H1 (cell line): ENCODE measurements around the gene S100A16. TPM values are rescaled to one million over a fixed set of nuclear protein-coding genes. Genes with fewer than 3 reads are reported as not detected.

ENCODE experiments used
- CTCF ChIA-PET: fragments of 300-600 bp; sonication (Branson Sonifier 250); formaldehyde crosslinking; loops from one replicate; lab custom pipeline; 2021; ENCODE audit not compliant: partially characterized antibody; lab: Charles Lee
- POLR2A ChIA-PET: fragments of 300-600 bp; sonication (Branson Sonifier 250); formaldehyde crosslinking; loops from one replicate; lab custom pipeline; 2021; ENCODE audit warnings: inconsistent platforms; ENCODE audit not compliant: partially characterized antibody; lab: Charles Lee
- DNase-seq, 2 experiments: peaks; one replicate each; pipeline versions ENCODE4 v3.0.0 to v3.0.0-alpha.2; 2010 to 2022; ENCODE audit warnings: low spot score in 2 of 2, low read depth in 1 of 2, mixed read lengths in 1 of 2
- FAIRE-seq: peaks from 2 replicates; lab custom pipeline; 2011; peaks lifted over from hg19 to GRCh38; lab: Jason Lieb, UNC
- H2AFZ ChIP-seq: 2 replicates; pipeline ENCODE4 v1.8.1; 2012; ENCODE audit warnings: low read length, inconsistent platforms
- H2AK5ac ChIP-seq: 2 replicates; pipeline ENCODE4 v1.6.1; 2013; ENCODE audit warnings: low read depth, low read length
- H2BK120ac ChIP-seq: replicated peaks from 2 replicates; pipeline ENCODE3; 2013; ENCODE audit warnings: low read depth, low read length, inconsistent platforms
- H2BK12ac ChIP-seq: 2 replicates; pipeline ENCODE4 v1.6.1; 2013; ENCODE audit warnings: low read depth, low read length
- H2BK15ac ChIP-seq: 2 replicates; pipeline ENCODE4 v1.6.1; 2013; ENCODE audit warnings: low read length
- H2BK20ac ChIP-seq: 2 replicates; pipeline ENCODE4 v1.6.1; 2013; ENCODE audit warnings: low read length
- H2BK5ac ChIP-seq: 2 replicates; pipeline ENCODE4 v1.6.1; 2013; ENCODE audit warnings: low read depth, low read length
- H3K14ac ChIP-seq: 2 replicates; pipeline ENCODE4 v1.6.1; 2013; ENCODE audit warnings: inconsistent platforms; ENCODE audit not compliant: insufficient read length
- H3K18ac ChIP-seq: 2 replicates; pipeline ENCODE4 v1.6.1; 2013; ENCODE audit warnings: low read length; ENCODE audit errors: extremely low read depth
- H3K23ac ChIP-seq: 2 replicates; pipeline ENCODE4 v1.6.1; 2013; ENCODE audit warnings: inconsistent platforms; ENCODE audit not compliant: insufficient read length
- H3K23me2 ChIP-seq: 2 replicates; pipeline ENCODE4 v1.6.1; 2013; ENCODE audit warnings: low read depth, low read length
- H3K27ac ChIP-seq: 2 replicates; pipeline ENCODE4 v1.6.1; 2011; ENCODE audit warnings: low read depth, low read length, inconsistent platforms
- H3K27me3 ChIP-seq, 4 experiments: replicated peaks in 1 of 4; 1 replicate in 1 of 4; 2 replicates in 3 of 4; pipeline versions ENCODE4 v1.6.1 to v1.8.1; 2011 to 2013; ENCODE audit warnings: low read length in 3 of 4, mild to moderate bottlenecking in 3 of 4, inconsistent platforms in 2 of 4, mixed read lengths in 2 of 4, moderate library complexity in 1 of 4; ENCODE audit not compliant: control insufficient read depth in 3 of 4, insufficient read depth in 3 of 4; ENCODE audit errors: extremely low read depth in 1 of 4
- H3K36me3 ChIP-seq, 4 experiments: 2 replicates each; pipeline versions ENCODE4 v1.6.1 to v1.8.1; 2011 to 2013; ENCODE audit warnings: mild to moderate bottlenecking in 4 of 4, low read length in 3 of 4, moderate library complexity in 2 of 4, control low read depth in 1 of 4, inconsistent platforms in 1 of 4; ENCODE audit not compliant: insufficient read depth in 4 of 4, control insufficient read depth in 2 of 4
- H3K4ac ChIP-seq: replicated peaks from 2 replicates; pipeline ENCODE3; 2013; ENCODE audit warnings: low read length, low read depth, mixed read lengths, inconsistent platforms; ENCODE audit not compliant: insufficient read length
- H3K4me1 ChIP-seq, 4 experiments: replicated peaks in 1 of 4; 1 replicate in 1 of 4; 2 replicates in 3 of 4; pipeline versions ENCODE4 v1.6.1 to v1.8.1; 2011 to 2013; ENCODE audit warnings: low read length in 3 of 4, inconsistent platforms in 2 of 4, mixed read lengths in 1 of 4; ENCODE audit not compliant: insufficient read depth in 4 of 4, control insufficient read depth in 3 of 4
- H3K4me2 ChIP-seq, 2 experiments: 2 replicates each; pipeline versions ENCODE4 v1.6.1 to v1.8.1; 2011 to 2013; ENCODE audit warnings: low read depth in 2 of 2, low read length in 2 of 2, control low read depth in 1 of 2, inconsistent platforms in 1 of 2, mild to moderate bottlenecking in 1 of 2; ENCODE audit not compliant: insufficient read depth in 1 of 2
- H3K4me3 ChIP-seq, 4 experiments: fragments of 200-600, 300-600 bp in 1 of 4; sonication (generic), shearing (Covaris generic), sonication (Bioruptor Twin) in 1 of 4; 2 replicates each; pipeline versions ENCODE4 v1.5.1 to v1.8.1; 2011 to 2016; ENCODE audit warnings: low read length in 4 of 4, low read depth in 3 of 4, control low read depth in 2 of 4, inconsistent platforms in 2 of 4, mild to moderate bottlenecking in 2 of 4, mixed read lengths in 1 of 4, moderate library complexity in 1 of 4; ENCODE audit not compliant: insufficient read depth in 2 of 4; ENCODE audit errors: extremely low read depth in 1 of 4
- H3K56ac ChIP-seq: replicated peaks from 2 replicates; pipeline ENCODE3; 2013; ENCODE audit warnings: low read depth, mild to moderate bottlenecking, mixed read lengths, low read length, inconsistent platforms; ENCODE audit not compliant: insufficient read length
- H3K79me1 ChIP-seq: 2 replicates; pipeline ENCODE4 v1.6.1; 2013; ENCODE audit warnings: low read depth, low read length, control low read depth
- H3K79me2 ChIP-seq, 2 experiments: 2 replicates each; pipeline versions ENCODE4 v1.6.1 to v1.8.1; 2012 to 2013; ENCODE audit warnings: low read length in 2 of 2, mild to moderate bottlenecking in 2 of 2, inconsistent platforms in 1 of 2; ENCODE audit not compliant: insufficient read depth in 2 of 2, control insufficient read depth in 1 of 2
- H3K9ac ChIP-seq, 4 experiments: replicated peaks in 1 of 4; 1 replicate in 1 of 4; 2 replicates in 3 of 4; pipeline versions ENCODE4 v1.6.1 to v1.8.1; 2011 to 2013; ENCODE audit warnings: low read depth in 3 of 4, low read length in 3 of 4, control low read depth in 2 of 4, mild to moderate bottlenecking in 2 of 4, moderate library complexity in 2 of 4, inconsistent platforms in 1 of 4; ENCODE audit errors: extremely low read depth in 1 of 4
- H3K9me3 ChIP-seq, 2 experiments: 2 replicates each; pipeline versions ENCODE4 v1.6.1 to v1.8.1; 2012 to 2013; ENCODE audit warnings: mild to moderate bottlenecking in 2 of 2, moderate library complexity in 2 of 2, control low read depth in 1 of 2, inconsistent platforms in 1 of 2, low read depth in 1 of 2, low read length in 1 of 2, mixed read lengths in 1 of 2; ENCODE audit not compliant: insufficient read depth in 2 of 2
- H4K20me1 ChIP-seq, 2 experiments: replicated peaks in 1 of 2; 2 replicates each; pipeline versions ENCODE3 to v1.8.1; 2011 to 2013; ENCODE audit warnings: inconsistent platforms in 2 of 2, low read length in 2 of 2, mild to moderate bottlenecking in 1 of 2; ENCODE audit not compliant: insufficient read depth in 2 of 2, control insufficient read depth in 1 of 2
- H4K5ac ChIP-seq: 2 replicates; pipeline ENCODE4 v1.6.1; 2013; ENCODE audit warnings: low read length, low read depth, mixed read lengths, inconsistent platforms; ENCODE audit not compliant: insufficient read length
- H4K8ac ChIP-seq: 2 replicates; pipeline ENCODE4 v1.8.0; 2013; ENCODE audit warnings: mild to moderate bottlenecking, moderate library complexity, low read length, inconsistent platforms; ENCODE audit not compliant: insufficient read depth; ENCODE audit errors: extremely low read depth
- H4K91ac ChIP-seq: replicated peaks from 2 replicates; pipeline ENCODE3; 2013; ENCODE audit warnings: low read length, mixed read lengths, inconsistent platforms; ENCODE audit not compliant: insufficient read length
- ASH2L ChIP-seq: fragments of 200-600, 300-600 bp; sonication (generic); IDR thresholded peaks from one replicate; pipeline ENCODE4 v1.7.1; 2017; ENCODE audit warnings: low read length
- BACH1 ChIP-seq: IDR thresholded peaks from 2 replicates; pipeline ENCODE4 v1.6.1; 2012; ENCODE audit warnings: low read length, improper control_type of control experiment
- CHD1 ChIP-seq: IDR thresholded peaks from 2 replicates; pipeline ENCODE4 v1.6.1; 2012; ENCODE audit warnings: low read depth, low read length, improper control_type of control experiment
- CREB1 ChIP-seq: IDR thresholded peaks from 2 replicates; pipeline ENCODE4 v1.6.1; 2012; ENCODE audit warnings: inconsistent platforms
- EP300 ChIP-seq, 2 experiments: IDR thresholded peaks; 1 replicate in 1 of 2; 2 replicates in 1 of 2; pipeline ENCODE4 v1.6.1; 2011 to 2012; ENCODE audit warnings: low read depth in 2 of 2, low read length in 2 of 2, mild to moderate bottlenecking in 2 of 2, borderline replicate concordance in 1 of 2, inconsistent platforms in 1 of 2, moderate library complexity in 1 of 2
- KDM1A ChIP-seq: fragments of 200-600, 300-600 bp; sonication (generic); IDR thresholded peaks from 2 replicates; pipeline ENCODE4 v1.7.1; 2016; ENCODE audit warnings: mild to moderate bottlenecking, low read length, borderline replicate concordance
- MAFK ChIP-seq: IDR thresholded peaks from 2 replicates; pipeline ENCODE4 v1.6.1; 2012; ENCODE audit warnings: low read depth, mild to moderate bottlenecking, improper control_type of control experiment, low read length
- NANOG ChIP-seq: IDR thresholded peaks from 2 replicates; pipeline ENCODE4 v1.6.1; 2011; ENCODE audit warnings: low read length, low read depth, mild to moderate bottlenecking, inconsistent platforms; ENCODE audit not compliant: insufficient read depth, poor library complexity, severe bottlenecking
- SIRT6 ChIP-seq: IDR thresholded peaks from one replicate; pipeline ENCODE4 v1.7.1; 2012; ENCODE audit warnings: low read length, inconsistent platforms
- SIX5 ChIP-seq: IDR thresholded peaks from 2 replicates; pipeline ENCODE4 v1.6.1; 2011; ENCODE audit warnings: mild to moderate bottlenecking, low read depth, low read length
- SRF ChIP-seq: IDR thresholded peaks from 2 replicates; pipeline ENCODE4 v1.6.1; 2011; ENCODE audit warnings: mild to moderate bottlenecking, low read depth, low read length, moderate library complexity
- TAF1 ChIP-seq: IDR thresholded peaks from 2 replicates; pipeline ENCODE4 v1.6.1; 2011; ENCODE audit warnings: mild to moderate bottlenecking, low read depth, low read length
- TCF12 ChIP-seq: IDR thresholded peaks from 2 replicates; pipeline ENCODE4 v1.6.1; 2011; ENCODE audit warnings: low read depth, mild to moderate bottlenecking, low read length
- WGBS, 2 experiments: shearing (Covaris generic) in 1 of 2; methylation state at CpG; one replicate each; pipeline versions ENCODE4 v1.1.6 to v1.1.7; 2013 to 2015; ENCODE audit warnings: low lambda C conversion rate in 2 of 2, mixed read lengths in 2 of 2, inconsistent platforms in 1 of 2, low coverage in 1 of 2, missing lambda C conversion rate in 1 of 2; ENCODE audit not compliant: insufficient replicate concordance in 2 of 2, insufficient coverage in 1 of 2, insufficient read length in 1 of 2; ENCODE audit errors: extremely low coverage in 1 of 2, missing lambda C conversion rate in 1 of 2; 5-methylcytosine and 5-hydroxymethylcytosine counted together
- polyA plus RNA-seq, 7 experiments: library from polyadenylated mRNA; depleted of rRNA in 3 of 7; stranded (reverse) in 5 of 7; unstranded in 2 of 7; fragments of >200 nt in 5 of 7; fragments of 200-250 nt in 2 of 7; gene quantifications; 1 replicate in 5 of 7; 2 replicates in 1 of 7; 4 replicates in 1 of 7; pipeline versions ENCODE4 v1.2.1 to v1.2.3, GENCODE V29; 2011 to 2013; ENCODE audit warnings: missing spikeins in 2 of 7, mixed read lengths in 2 of 7
- total RNA-seq: library from RNA; stranded (reverse); fragmentation: NEBNext Ultra II Directional; extraction: Animal tissue kit (Norgen Biotek cat#: 25700); gene quantifications from 2 replicates; pipeline ENCODE4 v1.2.1, GENCODE V29; 2021
- TF ChIP-seq, protein P1 (sequence below): IDR thresholded peaks from 2 replicates; pipeline ENCODE4 v1.6.1; 2011; ENCODE audit warnings: low read length, improper control_type of control experiment

Gene S100A16
- total and polyA plus RNA-seq, 2 of the 8 experiments (the other 6 are each of a cell fraction or from before 2014, with no cell fraction given): 14.9 to 61.4 TPM

GRCh38 chr1:153563483-153563901 is 49.4 kb downstream of the S100A16 start:
- 0 out of 2 replicates have a peak overlapping the region, but pooled peaks have one; percentile 48 for H2BK20ac ChIP-seq
- no peak overlapping the region for H3K4me3 ChIP-seq
- H2BK12ac ChIP-seq: peak overlapping the region; percentile 68; the same call in 1 of the 2 replicates
- H3K79me2 ChIP-seq: no peaks in the 10 kb centered on the region
- H3K18ac ChIP-seq: no peak overlapping the region
- no peak overlapping the region for H3K27ac ChIP-seq
- H2BK120ac ChIP-seq: no peak overlapping the region
- H4K5ac ChIP-seq: no peak overlapping the region
- FAIRE-seq: no peak
- H2BK15ac ChIP-seq: peak overlapping the region; percentile 46; the same call in 1 of the 2 replicates
- no peak overlapping the region for H2AFZ ChIP-seq
- H3K4me2 ChIP-seq: no peak overlapping the region
- H3K36me3 ChIP-seq: no peaks in the 10 kb centered on the region
- no peak overlapping the region for H3K56ac ChIP-seq
- H4K8ac ChIP-seq: no peak overlapping the region
- no peaks in the 10 kb centered on the region; the same call in 1 of the 2 replicates for H3K23me2 ChIP-seq
- H3K4ac ChIP-seq: no peak overlapping the region
- H3K9me3 ChIP-seq: no peaks in the 10 kb centered on the region
- WGBS, 2 experiments: 83% methylated on average over 6 of the region's 6 CpGs; no CpG with 5 or more reads in 1 of the 2 experiments
- H2AK5ac ChIP-seq: peak overlapping the region; percentile 13; the same call in 1 of the 2 replicates
- ChIA-PET POLR2A (interaction anchor here (1.0 to 2.2 kb wide), 4 partner anchors 9 to 78 kb away, joined by 3 to 6 read pairs (median 4); partner anchors contain the start of gene S100A13), CTCF (interaction anchor here (1.1 to 5.9 kb wide), 10 partner anchors 11 to 233 kb away, joined by 3 to 55 read pairs (median 7); partner anchors contain the start of genes S100A14, S100A4 and S100A6)
- 0 out of 7 replicates have a peak, but pooled peaks cover 0 to 4% (median 0%) of the 10 kb centered on the region in 4 experiments for H3K27me3 ChIP-seq
- no peaks in the 10 kb centered on the region for H4K20me1 ChIP-seq
- H3K4me1 ChIP-seq: peaks cover 11 to 26% (median 20%) of the 10 kb centered on the region in 4 experiments
- H3K79me1 ChIP-seq: no peaks in the 10 kb centered on the region
- H3K23ac ChIP-seq: no peak overlapping the region
- H2BK5ac ChIP-seq: no peak overlapping the region
- H3K9ac ChIP-seq: no peak overlapping the region
- peak overlapping the region; percentile 44 for H4K91ac ChIP-seq
- no peak for DNase-seq
- H3K14ac ChIP-seq: no peak overlapping the region
- no peak for TF ChIP-seq TAF1
- no peak for TF ChIP-seq CREB1
- TF ChIP-seq NANOG: no peak
- TF ChIP-seq ASH2L: no peak
- no peak for TF ChIP-seq KDM1A
- no peak for TF ChIP-seq SRF
- no peak for TF ChIP-seq TCF12
- no peak for TF ChIP-seq SIRT6
- TF ChIP-seq BACH1: no peak
- TF ChIP-seq CHD1: no peak
- no peak for TF ChIP-seq MAFK
- TF ChIP-seq EP300 (IDR thresholded peaks at IDR 0.05; ENCODE audit: borderline replicate concordance in 1 of 2, low read depth in 2 of 2, low read length in 2 of 2): no peak
- TF ChIP-seq SIX5: no peak
- TF ChIP-seq, protein P1, sequence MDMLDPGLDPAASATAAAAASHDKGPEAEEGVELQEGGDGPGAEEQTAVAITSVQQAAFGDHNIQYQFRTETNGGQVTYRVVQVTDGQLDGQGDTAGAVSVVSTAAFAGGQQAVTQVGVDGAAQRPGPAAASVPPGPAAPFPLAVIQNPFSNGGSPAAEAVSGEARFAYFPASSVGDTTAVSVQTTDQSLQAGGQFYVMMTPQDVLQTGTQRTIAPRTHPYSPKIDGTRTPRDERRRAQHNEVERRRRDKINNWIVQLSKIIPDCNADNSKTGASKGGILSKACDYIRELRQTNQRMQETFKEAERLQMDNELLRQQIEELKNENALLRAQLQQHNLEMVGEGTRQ: no peak
